Measurements from ENCODE around the gene SLC35E2B.
"Not testable (repeated sequence)": the region's sequence is repeated elsewhere in the genome, so short reads cannot be mapped to it uniquely, and the experiment has no call there.

Gene SLC35E2B

GRCh38 chr1:1703796-1704195 lies 11.2 kb upstream of the SLC35E2B start:
- DNase-seq (ENCODE audit: low spot score) = no peak

GRCh38 chr1:1702506-1702905 lies 9.9 kb upstream of the SLC35E2B start:
- not testable (repeated sequence) for DNase-seq (ENCODE audit: low spot score)

GRCh38 chr1:1700557-1700956 lies 8.0 kb upstream of the SLC35E2B start:
- DNase-seq (ENCODE audit: low spot score) = not testable (repeated sequence)

GRCh38 chr1:1700067-1700466 lies 7.5 kb upstream of the SLC35E2B start:
- not testable (repeated sequence) for DNase-seq (ENCODE audit: low spot score)

GRCh38 chr1:1699061-1699460 lies 6.5 kb upstream of the SLC35E2B start:
- DNase-seq (ENCODE audit: low spot score) = not testable (repeated sequence)

GRCh38 chr1:1697358-1698183 lies 5.0 kb upstream of the SLC35E2B start:
- not testable (repeated sequence) for DNase-seq (ENCODE audit: low spot score)

GRCh38 chr1:1696431-1697357 lies 4.1 kb upstream of the SLC35E2B start:
- not testable (repeated sequence) for DNase-seq (ENCODE audit: low spot score)

- DNase-seq (ENCODE audit: low spot score) = not testable (repeated sequence)
Measured at GRCh38 chr1:1692324-1692713, 276 bp downstream of the SLC35E2B start.

- DNase-seq (ENCODE audit: low spot score) = not testable (repeated sequence)
Measured at GRCh38 chr1:1691443-1691842, 1.2 kb downstream of the SLC35E2B start.

GRCh38 chr1:1689526-1689925 lies 3.1 kb downstream of the SLC35E2B start:
- DNase-seq (ENCODE audit: low spot score) = not testable (repeated sequence)

GRCh38 chr1:1687846-1688245 lies 4.7 kb downstream of the SLC35E2B start:
- DNase-seq (ENCODE audit: low spot score) = no peak

GRCh38 chr1:1684031-1684681 lies 8.4 kb downstream of the SLC35E2B start:
- DNase-seq (ENCODE audit: low spot score) = no peak

- no peak for DNase-seq (ENCODE audit: low spot score)
Measured at GRCh38 chr1:1683104-1683905, 9.3 kb downstream of the SLC35E2B start.

GRCh38 chr1:1680912-1681273 lies 11.7 kb downstream of the SLC35E2B start:
- DNase-seq (ENCODE audit: low spot score) = no peak

- DNase-seq (ENCODE audit: low spot score) = no peak
Measured at GRCh38 chr1:1680031-1680911, 12.3 kb downstream of the SLC35E2B start.

- no peak for DNase-seq (ENCODE audit: low spot score)
Measured at GRCh38 chr1:1678581-1679380, 13.8 kb downstream of the SLC35E2B start.

- DNase-seq (ENCODE audit: low spot score) = no peak
Measured at GRCh38 chr1:1677718-1678580, 14.6 kb downstream of the SLC35E2B start.

GRCh38 chr1:1676087-1676486 lies 16.5 kb downstream of the SLC35E2B start:
- not testable (repeated sequence) for DNase-seq (ENCODE audit: low spot score)

- not testable (repeated sequence) for DNase-seq (ENCODE audit: low spot score)
Measured at GRCh38 chr1:1675218-1675617, 17.4 kb downstream of the SLC35E2B start.
